Inflammatory macrophage treated with lipopolysaccharide for 4 hours (primary cell): ENCODE results near the gene MED15.

Source experiments
- DNase-seq: peaks from one replicate; pipeline ENCODE4 v3.0.0-alpha.2; 2020

The MED15 gene

DNA sequence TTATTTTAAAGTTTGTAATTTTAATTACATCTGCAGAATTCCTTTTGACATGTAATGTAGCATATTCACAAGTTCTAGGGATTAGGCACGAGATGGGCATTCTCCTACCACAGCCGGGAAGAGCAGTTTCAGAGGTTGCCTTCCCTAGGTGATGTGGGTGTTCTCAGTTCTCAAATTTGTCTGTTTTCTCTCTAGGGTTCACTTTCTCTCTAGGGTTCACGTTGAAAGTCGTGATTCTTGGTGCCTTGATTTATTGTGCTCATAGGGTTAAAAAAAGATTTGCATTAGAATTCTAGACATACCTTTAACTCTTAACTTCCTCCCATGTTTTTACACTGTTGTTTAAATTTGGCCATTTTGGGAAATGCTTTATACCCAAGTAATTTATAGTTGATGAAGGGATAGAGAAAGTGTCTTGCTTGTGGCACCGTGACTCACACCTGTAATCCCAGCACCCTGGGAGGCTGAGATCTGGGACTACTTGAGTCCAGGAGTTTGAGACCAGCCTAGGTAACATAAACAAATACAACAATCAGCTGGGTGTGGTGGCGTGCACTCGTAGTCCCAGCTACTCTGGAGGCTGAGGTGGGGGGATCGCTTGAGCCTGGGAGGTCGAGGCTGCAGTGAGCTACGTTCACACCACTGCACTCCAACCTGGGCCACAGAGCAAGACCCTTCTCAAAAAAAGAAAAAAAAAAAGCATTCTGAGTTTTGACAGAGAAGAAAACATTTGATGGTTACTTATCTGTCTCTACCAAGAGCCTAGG lies 3.6 kb downstream of the MED15 start:
- no peak for DNase-seq

DNA sequence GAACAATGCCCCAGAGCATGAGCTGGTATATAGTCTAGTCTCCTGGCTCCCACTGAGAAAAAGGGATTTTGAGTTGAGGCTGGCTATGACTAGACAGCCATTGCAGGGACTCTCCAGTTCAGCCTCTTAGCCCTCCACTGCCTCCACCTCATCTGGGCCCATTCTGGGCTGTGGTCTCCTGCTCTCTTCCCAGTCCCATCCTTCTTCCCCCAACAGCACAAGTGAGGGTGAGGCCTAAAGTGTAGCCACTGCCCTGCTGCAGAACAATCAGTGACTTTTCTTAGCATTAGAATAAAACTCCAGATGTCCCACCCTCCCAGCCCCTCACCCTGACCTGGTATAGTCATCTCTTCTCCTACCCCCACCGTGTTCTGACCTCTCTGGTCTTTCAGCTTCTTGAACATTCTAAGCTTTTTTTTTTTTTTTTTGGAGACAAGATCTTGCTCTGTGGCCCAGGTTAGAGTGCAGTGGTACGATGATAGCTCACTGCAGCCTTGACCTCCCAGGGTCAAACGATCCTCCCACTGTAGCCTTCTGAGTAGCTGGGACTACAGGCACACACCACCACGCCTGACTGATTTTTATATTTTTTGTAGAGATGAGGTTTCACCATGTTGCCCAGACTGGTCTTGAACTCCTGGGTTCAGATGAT lies 4.3 kb downstream of the MED15 start:
- no peak for DNase-seq

GRCh38 chr22:20514658-20515406 lies 7.4 kb downstream of the MED15 start:
- DNase-seq: peak; percentile 93

DNA sequence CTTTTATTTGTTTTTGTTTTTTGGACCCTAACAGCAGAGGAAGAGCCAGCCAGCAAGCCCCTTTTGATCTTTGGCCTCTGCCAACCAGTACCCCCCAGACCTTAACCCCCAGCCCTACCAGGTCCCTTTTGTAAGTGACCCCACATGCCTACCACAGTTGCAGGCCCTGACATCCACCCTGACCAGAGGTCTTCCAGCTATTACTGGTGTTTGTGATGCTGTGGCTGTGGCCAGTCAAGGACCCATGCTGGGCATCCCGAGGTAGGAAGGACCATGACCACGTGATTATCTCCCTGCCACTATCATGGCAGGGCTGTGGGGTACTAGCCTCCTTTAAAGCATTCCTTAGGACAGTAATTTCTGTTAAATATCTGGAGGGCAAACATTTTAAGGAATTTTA lies 9.0 kb downstream of the MED15 start:
- no peak for DNase-seq

- DNase-seq: no peak
Measured at GRCh38 chr22:20517422-20517821, 10.0 kb downstream of the MED15 start.

DNA sequence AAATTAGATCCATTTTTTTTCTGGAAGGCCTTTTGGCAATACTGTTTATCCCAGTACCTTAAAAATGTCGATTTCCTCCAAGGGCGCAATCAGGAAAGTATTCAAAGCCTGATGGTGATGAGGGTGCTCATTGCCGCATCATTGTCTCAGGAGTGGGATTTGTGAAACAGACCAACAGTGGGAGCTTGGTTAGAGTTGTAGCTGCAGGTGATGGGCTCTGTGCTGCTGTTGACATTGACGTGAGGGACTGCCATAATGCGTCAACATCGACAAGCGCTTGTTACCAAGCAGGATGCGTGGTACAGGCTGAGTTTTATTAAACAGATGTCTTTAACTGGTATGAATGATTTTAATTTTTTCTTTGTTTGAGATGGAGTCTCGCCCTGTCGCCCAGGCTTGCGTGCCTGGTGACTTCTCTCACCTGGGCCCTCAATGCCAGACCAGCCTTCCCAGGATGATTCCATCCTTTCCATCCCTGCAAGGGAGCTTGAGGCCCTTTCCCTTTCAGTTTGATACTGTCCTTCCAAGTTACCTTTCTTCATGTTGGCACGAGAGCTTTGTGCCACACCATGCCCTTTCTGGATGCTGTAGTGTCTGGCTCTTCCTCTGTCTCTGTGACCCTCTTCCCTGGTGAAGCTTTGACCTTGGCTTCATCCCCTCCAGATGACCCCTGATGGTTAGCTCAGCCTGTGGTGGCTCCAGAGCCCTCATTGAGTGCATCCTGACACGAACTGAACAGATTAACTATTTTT lies 10.6 kb downstream of the MED15 start:
- no peak for DNase-seq

GRCh38 chr22:20519558-20519957 lies 12.1 kb downstream of the MED15 start:
- DNase-seq: no peak

GRCh38 chr22:20520093-20520511 lies 12.7 kb downstream of the MED15 start:
- DNase-seq: peak; percentile 70

- DNase-seq: no peak
Measured at GRCh38 chr22:20522134-20523004, 15.0 kb downstream of the MED15 start.

GRCh38 chr22:20523086-20523983 lies 15.9 kb downstream of the MED15 start:
- peak; percentile 71 for DNase-seq

- DNase-seq: no peak
Measured at GRCh38 chr22:20524004-20524481, 16.6 kb downstream of the MED15 start.

- DNase-seq: no peak
Measured at GRCh38 chr22:20525048-20525447, 17.6 kb downstream of the MED15 start.

DNA sequence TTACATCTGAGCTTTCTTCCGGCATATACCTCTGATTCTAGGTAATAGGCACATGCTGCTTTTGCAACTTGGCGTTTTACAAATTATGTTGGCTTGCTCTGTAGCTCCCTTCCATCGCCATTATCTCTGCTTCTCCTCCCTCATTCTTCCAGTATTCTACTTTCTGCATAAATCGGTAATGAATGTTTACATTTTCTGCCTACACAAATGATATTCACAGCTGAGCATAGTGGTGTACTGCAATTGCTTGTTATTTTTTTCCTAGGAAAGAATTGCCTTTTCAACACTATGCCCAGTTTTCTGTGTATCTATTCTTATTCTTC lies 18.9 kb downstream of the MED15 start:
- DNase-seq: no peak

- DNase-seq: no peak
Measured at GRCh38 chr22:20526628-20527355, 19.4 kb downstream of the MED15 start.

- DNase-seq: no peak
Measured at GRCh38 chr22:20528405-20528978, 21.1 kb downstream of the MED15 start.

DNA sequence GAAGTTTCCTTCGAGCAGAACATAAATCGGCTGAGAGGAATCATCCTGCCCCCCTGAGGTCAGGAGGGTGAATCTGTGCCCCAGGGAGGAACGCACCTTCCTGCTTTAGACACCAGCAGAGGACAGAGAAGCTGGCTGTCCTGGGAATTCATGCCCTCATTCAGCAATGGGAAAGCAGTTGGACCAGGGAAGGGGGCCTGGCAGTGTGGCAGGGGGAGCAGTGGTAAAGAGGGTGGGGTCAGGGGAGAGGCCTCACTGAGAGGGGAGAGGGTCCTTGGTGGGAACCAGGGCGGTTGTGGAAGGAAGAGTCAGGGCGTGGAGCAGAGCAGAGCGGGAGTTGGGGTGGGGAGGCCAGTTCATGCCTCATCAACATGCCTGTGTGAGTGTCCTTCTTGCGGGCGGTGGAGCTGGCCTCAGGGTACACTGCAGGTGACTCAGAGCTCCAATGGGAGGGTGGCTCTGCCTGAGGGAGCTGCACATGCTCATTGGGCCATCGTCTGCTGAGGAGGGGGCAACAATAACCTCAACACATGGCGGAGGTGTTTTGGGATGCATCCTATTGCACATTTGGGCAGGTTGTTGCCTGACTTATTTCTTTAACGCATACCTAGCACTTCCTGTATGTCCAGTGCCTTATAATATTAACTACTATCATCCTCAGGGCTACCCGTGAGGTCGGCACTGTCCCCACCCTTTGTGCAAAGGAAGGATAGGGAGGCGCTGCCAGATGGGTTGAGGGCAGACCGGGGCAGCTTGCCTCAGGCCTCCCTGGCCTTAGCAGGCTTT lies 23.2 kb downstream of the MED15 start:
- DNase-seq: no peak

- DNase-seq: no peak
Measured at GRCh38 chr22:20531154-20531403, 23.7 kb downstream of the MED15 start.

DNA sequence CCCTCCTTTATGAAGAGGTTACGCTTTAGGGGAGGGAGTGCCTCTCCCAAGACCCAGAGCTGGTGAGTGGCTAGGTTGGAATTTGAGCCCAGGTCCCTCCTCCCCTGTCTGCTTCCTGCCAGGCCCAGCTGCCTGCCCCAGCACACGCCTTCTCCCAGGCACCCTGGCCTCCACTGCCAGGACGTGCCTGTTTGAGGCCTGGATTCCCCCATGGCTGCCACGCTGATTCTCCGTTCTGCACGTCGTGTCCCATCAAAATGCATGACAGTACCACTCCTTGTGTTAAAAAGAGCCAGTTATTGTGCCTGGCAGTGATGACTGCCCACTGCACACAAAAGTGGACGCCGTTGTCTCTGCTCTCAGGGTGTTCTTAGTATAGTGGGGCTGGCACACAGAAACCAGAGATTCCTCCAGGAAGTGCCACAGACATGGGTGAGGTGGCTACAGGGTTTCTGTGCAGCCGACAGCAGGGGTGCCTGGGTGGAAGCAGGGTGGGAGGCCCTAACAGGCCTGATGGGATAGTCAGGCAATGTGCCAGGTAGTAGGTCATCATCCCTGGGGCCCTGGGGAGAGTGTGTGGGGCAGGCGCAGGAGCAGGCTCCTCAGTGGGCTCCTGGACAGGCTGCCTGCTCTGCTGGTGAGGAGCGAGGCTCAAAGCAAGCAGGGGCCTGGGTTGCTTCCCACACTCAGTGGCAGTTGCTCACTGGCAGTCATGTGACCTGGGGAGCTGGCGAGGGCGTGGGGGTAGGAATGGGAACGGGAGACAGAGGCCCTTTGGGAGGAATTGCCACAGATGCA lies 24.2 kb downstream of the MED15 start:
- peak; percentile 50 for DNase-seq
